ENCODE data around the gene SPINK5.

Gene SPINK5

GRCh38 chr5:148091991-148092964 lies 28.5 kb downstream of the SPINK5 start:
- no peak for DNase-seq

- no peak for DNase-seq
Measured at GRCh38 chr5:148094336-148094735, 30.6 kb downstream of the SPINK5 start.

GRCh38 chr5:148104226-148104625 lies 40.4 kb downstream of the SPINK5 start:
- DNase-seq, result no peak

- DNase-seq, result no peak
Measured at GRCh38 chr5:148107608-148108007, 43.8 kb downstream of the SPINK5 start.

- no peak for DNase-seq
Measured at GRCh38 chr5:148113243-148113642, 49.5 kb downstream of the SPINK5 start.

GRCh38 chr5:148120317-148120716 lies 56.5 kb downstream of the SPINK5 start:
- no peak for DNase-seq

GRCh38 chr5:148125641-148126040 lies 61.9 kb downstream of the SPINK5 start:
- DNase-seq, result no peak

GRCh38 chr5:148135091-148136048 lies 71.6 kb downstream of the SPINK5 start:
- DNase-seq, result no peak

- DNase-seq, result no peak
Measured at GRCh38 chr5:148140846-148141245, 77.1 kb downstream of the SPINK5 start.

GRCh38 chr5:148141645-148142044 lies 77.9 kb downstream of the SPINK5 start:
- DNase-seq, result no peak

- DNase-seq, result no peak
Measured at GRCh38 chr5:148145916-148146315, 82.1 kb downstream of the SPINK5 start.

- no peak for DNase-seq
Measured at GRCh38 chr5:148146487-148146886, 82.7 kb downstream of the SPINK5 start.

- DNase-seq, result no peak
Measured at GRCh38 chr5:148147415-148147814, 83.6 kb downstream of the SPINK5 start.

- no peak for DNase-seq
Measured at GRCh38 chr5:148151872-148152271, 88.1 kb downstream of the SPINK5 start.

- DNase-seq, result no peak
Measured at GRCh38 chr5:148152781-148153180, 89.0 kb downstream of the SPINK5 start.

- no peak for DNase-seq
Measured at GRCh38 chr5:148156609-148157008, 92.8 kb downstream of the SPINK5 start.

GRCh38 chr5:148162038-148162437 lies 98.3 kb downstream of the SPINK5 start:
- no peak for DNase-seq

- DNase-seq, result no peak
Measured at GRCh38 chr5:148163345-148163744, 99.6 kb downstream of the SPINK5 start.

- no peak for DNase-seq
Measured at GRCh38 chr5:148166550-148167283, 102.9 kb downstream of the SPINK5 start.

GRCh38 chr5:148168246-148168645 lies 104.5 kb downstream of the SPINK5 start, which contains the start of gene SPINK14:
SPINK14 (plus strand) TSS chr5:148168546; CDS start chr5:148169733, 1,187 bp downstream.
- DNase-seq, result no peak

- no peak for DNase-seq
Measured at GRCh38 chr5:148172377-148172776, 108.6 kb downstream of the SPINK5 start.

GRCh38 chr5:148176480-148176879 lies 112.7 kb downstream of the SPINK5 start:
- DNase-seq, result no peak

- no peak for DNase-seq
Measured at GRCh38 chr5:148177207-148177606, 113.4 kb downstream of the SPINK5 start.
